Liver (tissue), 9 donors: ENCODE measurements around the gene PDE4D. TPM values are rescaled to one million over a fixed set of nuclear protein-coding genes. Genes with fewer than 3 reads are reported as not detected.

Experiments
- DNase-seq: peaks from one replicate; pipeline ENCODE4 v3.0.0-alpha.2; 2017; ENCODE audit warnings: low spot score
- H3K27ac ChIP-seq, 2 donors: one replicate each; pipeline ENCODE4 v1.7.0; 2013; ENCODE audit warnings: inconsistent platforms in 2 of 2, low read length in 2 of 2, control low read depth in 1 of 2, low read depth in 1 of 2, mild to moderate bottlenecking in 1 of 2
- H3K27me3 ChIP-seq, 4 donors: one replicate each; pipeline versions ENCODE4 v1.6.1 to v1.7.0; 2013; ENCODE audit warnings: low read length in 3 of 4, inconsistent platforms in 1 of 4, mild to moderate bottlenecking in 1 of 4, moderate library complexity in 1 of 4; ENCODE audit not compliant: control insufficient read depth in 4 of 4, insufficient read depth in 4 of 4
- H3K36me3 ChIP-seq, 4 donors: one replicate each; pipeline versions ENCODE4 v1.6.1 to v1.7.0; 2013; ENCODE audit warnings: low read length in 3 of 4, mild to moderate bottlenecking in 3 of 4, low read depth in 1 of 4, moderate library complexity in 1 of 4; ENCODE audit not compliant: control insufficient read depth in 4 of 4, insufficient read depth in 3 of 4
- H3K4me1 ChIP-seq, 4 donors: one replicate each; pipeline versions ENCODE4 v1.6.1 to v1.7.0; 2013; ENCODE audit warnings: low read length in 3 of 4, mild to moderate bottlenecking in 3 of 4, moderate library complexity in 1 of 4; ENCODE audit not compliant: control insufficient read depth in 4 of 4, insufficient read depth in 4 of 4
- H3K4me3 ChIP-seq, 3 donors: one replicate each; pipeline versions ENCODE4 v1.6.1 to v1.7.0; 2013; ENCODE audit warnings: low read length in 3 of 3, control low read depth in 1 of 3, low read depth in 1 of 3, mild to moderate bottlenecking in 1 of 3
- H3K9ac ChIP-seq, 2 donors: one replicate each; pipeline ENCODE4 v1.7.0; 2013; ENCODE audit warnings: low read length in 2 of 2, mild to moderate bottlenecking in 2 of 2, moderate library complexity in 2 of 2, control low read depth in 1 of 2, low read depth in 1 of 2
- H3K9me3 ChIP-seq, 4 donors: one replicate each; pipeline versions ENCODE4 v1.6.1 to v1.7.0; 2013; ENCODE audit warnings: low read length in 3 of 4; ENCODE audit not compliant: control insufficient read depth in 4 of 4
- ATF3 ChIP-seq: IDR thresholded peaks from 2 replicates; pipeline ENCODE4 v1.6.1; 2016; ENCODE audit warnings: antibody characterized with exemption
- EGR1 ChIP-seq, 2 donors: IDR thresholded peaks; 2 replicates each; pipeline ENCODE4 v1.6.1; 2016 to 2018; ENCODE audit warnings: antibody characterized with exemption in 2 of 2, low read depth in 2 of 2
- FOXA1 ChIP-seq: IDR thresholded peaks from 2 replicates; pipeline ENCODE4 v1.6.1; 2016; ENCODE audit warnings: antibody characterized with exemption
- HNF4G ChIP-seq: IDR thresholded peaks from 2 replicates; pipeline ENCODE4 v1.6.1; 2016; ENCODE audit warnings: antibody characterized with exemption
- NR2F2 ChIP-seq: IDR thresholded peaks from 2 replicates; pipeline ENCODE4 v1.6.1; 2016; ENCODE audit warnings: antibody characterized with exemption
- RAD21 ChIP-seq, 2 donors: IDR thresholded peaks; 2 replicates each; pipeline ENCODE4 v1.6.1; 2016; ENCODE audit warnings: antibody characterized with exemption in 2 of 2, mild to moderate bottlenecking in 2 of 2
- REST ChIP-seq: IDR thresholded peaks from 2 replicates; pipeline ENCODE4 v1.6.1; 2016; ENCODE audit warnings: antibody characterized with exemption, mild to moderate bottlenecking
- RXRA ChIP-seq, 2 donors: IDR thresholded peaks; 2 replicates each; pipeline ENCODE4 v1.6.1; 2017 to 2018; ENCODE audit warnings: antibody characterized with exemption in 2 of 2, mild to moderate bottlenecking in 1 of 2
- TAF1 ChIP-seq: conservative IDR thresholded peaks from 2 replicates; pipeline ENCODE4 v1.6.1; 2016; ENCODE audit warnings: antibody characterized with exemption, mild to moderate bottlenecking
- ZBTB33 ChIP-seq: IDR thresholded peaks from 2 replicates; pipeline ENCODE4 v1.6.1; 2016; ENCODE audit warnings: antibody characterized with exemption
- WGBS: extraction: QIAGEN DNeasy Blood & Tissue Kit; methylation state at CpG from one replicate; pipeline ENCODE4 v1.1.7; 2013; 5-methylcytosine and 5-hydroxymethylcytosine counted together
- polyA plus RNA-seq, 2 donors: library from polyadenylated mRNA; stranded (reverse) in 1 of 2; unstranded in 1 of 2; fragments of 200-250 nt in 1 of 2; fragments of >200 nt in 1 of 2; fragmentation: Nextera tagmentation in 1 of 2; extraction: Ambion mirVana in 1 of 2; gene quantifications; one replicate each; pipeline versions ENCODE4 v1.2.1 to v1.2.3, GENCODE V29; 2013 to 2015
- total RNA-seq, 2 donors: library from RNA; depleted of rRNA; stranded (reverse); fragments of >200 nt; gene quantifications; one replicate each; pipeline ENCODE4 v1.2.3, GENCODE V29; 2014
- donor health status: healthy.
- donor health status: healthy.
- donor health status: healthy.
- donor health status: healthy.
- donor health status: healthy.

The PDE4D gene
- total and polyA plus RNA-seq, 4 donors, result 0.67 to 11.9 (median 6.5) TPM

- H3K4me3 ChIP-seq, result no peak overlapping the region
- no peaks in the 10 kb centered on the region for H3K27me3 ChIP-seq
- no peak overlapping the region for H3K27ac ChIP-seq
- no peaks in the 10 kb centered on the region for H3K36me3 ChIP-seq
- WGBS, result 79% methylated on average over 1 of the region's 1 CpG
- H3K9ac ChIP-seq, result no peak overlapping the region
- no peaks in the 10 kb centered on the region for H3K9me3 ChIP-seq
- H3K4me1 ChIP-seq, result no peaks in the 10 kb centered on the region
- no peak for DNase-seq
- no peak for TF ChIP-seq EGR1 (IDR thresholded peaks at IDR 0.05; ENCODE audit: low read depth in 2 of 2)
Observed at GRCh38 chr5:59241552-59241951, 652.0 kb downstream of the PDE4D start.

- Histone ChIP-seq H3K4me3 (no peak overlapping the region), H3K9me3 (no peaks in the 10 kb centered on the region), H3K9ac (no peak overlapping the region), H3K4me1 (no peaks in the 10 kb centered on the region), H3K36me3 (no peaks in the 10 kb centered on the region), H3K27me3 (no peaks in the 10 kb centered on the region), H3K27ac (no peak overlapping the region)
- no peak for DNase-seq
- no peak for TF ChIP-seq RXRA (IDR thresholded peaks at IDR 0.05)
- TF ChIP-seq NR2F2, result no peak
- TF ChIP-seq RAD21 (IDR thresholded peaks at IDR 0.05), result no peak
- no peak for TF ChIP-seq HNF4G
- TF ChIP-seq REST, result no peak
- WGBS, result 89% methylated on average over 1 of the region's 1 CpG
Observed at GRCh38 chr5:59241119-59241518, 652.4 kb downstream of the PDE4D start.

GRCh38 chr5:59238126-59238902 lies 655.2 kb downstream of the PDE4D start:
- TF ChIP-seq ATF3, result no peak
- TF ChIP-seq TAF1, result no peak
- no peak for TF ChIP-seq ZBTB33
- no peak for TF ChIP-seq EGR1 (IDR thresholded peaks at IDR 0.05; ENCODE audit: low read depth in 2 of 2)
- no peak for TF ChIP-seq FOXA1
- 91% methylated on average over 3 of the region's 3 CpGs for WGBS

More at GRCh38 chr5:59238126-59238902, 655.2 kb downstream of the PDE4D start:
- H3K4me3 ChIP-seq, result no peak overlapping the region
- H3K27me3 ChIP-seq, result no peaks in the 10 kb centered on the region
- no peak for DNase-seq
- no peak overlapping the region for H3K27ac ChIP-seq
- no peaks in the 10 kb centered on the region for H3K9me3 ChIP-seq
- H3K9ac ChIP-seq, result no peak overlapping the region
- H3K36me3 ChIP-seq, result no peaks in the 10 kb centered on the region
- H3K4me1 ChIP-seq, result no peaks in the 10 kb centered on the region
